HepG2 (cell line): ENCODE measurements around the gene GNAL. TPM values are rescaled to one million over a fixed set of nuclear protein-coding genes. Genes with fewer than 3 reads are reported as not detected.

Experiments
- ATAC-seq: fragments of 200-7000 bp; cut with Tn5 transposase; 3 replicates; pipeline ENCODE4 v1.9.1; 2020; ENCODE audit warnings: mild to moderate bottlenecking, moderate library complexity
- BruUV-seq: library from RNA; stranded (reverse); fragments of 400-500 nt; replicated peaks from 2 replicates; lab custom pipeline; 2021; lab: Mats Ljungman, UMichigan
- CTCF ChIA-PET: fragments of 300-600 bp; formaldehyde crosslinking; extraction: SDS; loops from one replicate; lab custom pipeline; 2021; ENCODE audit warnings: low total read pairs, inconsistent platforms, low intra/inter-chr PET ratio; lab: Yijun Ruan, JAX
- POLR2A ChIA-PET: fragments of 350-600 bp; sonication (Branson Sonifier 250); formaldehyde crosslinking; loops from one replicate; lab custom pipeline; 2020; ENCODE audit warnings: antibody characterized with exemption, inconsistent platforms; lab: Yijun Ruan, JAX
- DNase-seq: peaks from one replicate; pipeline ENCODE4 v3.0.0-alpha.2; 2015; ENCODE audit warnings: low spot score
- FAIRE-seq: peaks from 3 replicates; lab custom pipeline; 2011; peaks lifted over from hg19 to GRCh38; lab: Jason Lieb, UNC
- H2AFZ ChIP-seq: one replicate; pipeline ENCODE4 v1.6.1; 2011; ENCODE audit warnings: low read length, inconsistent platforms
- H3K27ac ChIP-seq: fragments of 300-600 bp; 3 replicates; pipeline ENCODE4 v1.8.0; 2011; ENCODE audit warnings: mixed run types, mild to moderate bottlenecking, mixed read lengths, low read length, inconsistent platforms; ENCODE audit not compliant: insufficient read depth; ENCODE audit errors: extremely low read length
- H3K27me3 ChIP-seq, 2 experiments: fragments of 200-600 bp in 1 of 2; 2 replicates in 1 of 2; 3 replicates in 1 of 2; pipeline versions ENCODE4 v1.6.0 to v1.8.0; 2011; ENCODE audit warnings: low read length in 2 of 2, mild to moderate bottlenecking in 2 of 2, moderate library complexity in 2 of 2, inconsistent platforms in 1 of 2; ENCODE audit not compliant: insufficient read depth in 2 of 2, control insufficient read depth in 1 of 2
- H3K36me3 ChIP-seq, 2 experiments: fragments of 200-600 bp in 1 of 2; replicated peaks in 1 of 2; 2 replicates in 1 of 2; 3 replicates in 1 of 2; pipeline versions ENCODE4 v1.5.1 to v1.8.0; 2011; ENCODE audit warnings: low read length in 2 of 2, inconsistent platforms in 1 of 2; ENCODE audit not compliant: insufficient read depth in 2 of 2, control insufficient read depth in 1 of 2
- H3K4me1 ChIP-seq: 2 replicates; pipeline ENCODE4 v1.5.1; 2012; ENCODE audit warnings: low read length, inconsistent platforms; ENCODE audit not compliant: insufficient read depth
- H3K4me2 ChIP-seq: 2 replicates; pipeline ENCODE4 v1.6.0; 2011; ENCODE audit warnings: low read depth, low read length, inconsistent platforms
- H3K4me3 ChIP-seq, 3 experiments: fragments of 200-600 bp in 1 of 3; sonication (generic), shearing (Covaris generic) in 1 of 3; replicated peaks in 1 of 3; 2 replicates each; pipeline ENCODE4 v1.5.1; 2011 to 2016; ENCODE audit warnings: low read length in 3 of 3, inconsistent platforms in 2 of 3, low read depth in 2 of 3, mild to moderate bottlenecking in 2 of 3, control low read depth in 1 of 3, mixed read lengths in 1 of 3; ENCODE audit not compliant: insufficient read depth in 1 of 3
- H3K79me2 ChIP-seq: one replicate; pipeline ENCODE4 v1.6.1; 2011; ENCODE audit warnings: low read length, inconsistent platforms; ENCODE audit not compliant: insufficient read depth
- H3K9ac ChIP-seq: 2 replicates; pipeline ENCODE4 v1.6.0; 2011; ENCODE audit warnings: mild to moderate bottlenecking, low read depth, low read length, inconsistent platforms; ENCODE audit not compliant: insufficient read depth
- H3K9me3 ChIP-seq: 2 replicates; pipeline ENCODE4 v1.5.1; 2012; ENCODE audit warnings: mild to moderate bottlenecking, low read length
- H4K20me1 ChIP-seq: 2 replicates; pipeline ENCODE4 v1.6.0; 2011; ENCODE audit warnings: inconsistent platforms, mild to moderate bottlenecking, low read length, moderate library complexity; ENCODE audit not compliant: insufficient read depth
- ELF1 ChIP-seq: sonication (generic); formaldehyde crosslinking; IDR thresholded peaks from 2 replicates; pipeline ENCODE4 v1.4.0; 2020; ENCODE audit warnings: missing genetic modification reagents
- ZBTB38 ChIP-seq: sonication (generic); formaldehyde crosslinking; IDR thresholded peaks from 2 replicates; pipeline ENCODE4 v1.5.1; 2020; ENCODE audit warnings: mild to moderate bottlenecking, missing genetic modification reagents
- ZFP36 ChIP-seq: fragments of 150-350 bp; IDR thresholded peaks from 2 replicates; pipeline ENCODE4 v1.6.1; 2018; ENCODE audit warnings: borderline replicate concordance, low read length, low read depth; ENCODE audit not compliant: partially characterized antibody
- ZFX ChIP-seq: sonication (generic); formaldehyde crosslinking; IDR thresholded peaks from 2 replicates; pipeline ENCODE4 v1.4.0; 2020; ENCODE audit warnings: mild to moderate bottlenecking, low read depth, missing genetic modification reagents, moderate library complexity
- ZNF879 ChIP-seq: sonication (generic); formaldehyde crosslinking; IDR thresholded peaks from 2 replicates; pipeline ENCODE4 v1.8.1; 2023; ENCODE audit warnings: missing genetic modification reagents
- WGBS: methylation state at CpG from one replicate; pipeline ENCODE4 v1.1.6; 2017; ENCODE audit warnings: low lambda C conversion rate; 5-methylcytosine and 5-hydroxymethylcytosine counted together
- in situ Hi-C: cut with HindIII; loops from 2 replicates; pipeline ENCODE4 v1.10.0; 2017; ENCODE audit warnings: low pct_unique_long_range_greater_than_20kb; ENCODE audit not compliant: extremely low pct_ligation_motif_present
- intact Hi-C: fragments of 100-400 bp; cut with micrococcal nuclease; formaldehyde crosslinking; loops from one replicate; pipeline ENCODE4 v1.10.0; 2022; ENCODE audit not compliant: unreplicated experiment
- polyA plus RNA-seq, 8 experiments: library from polyadenylated mRNA; depleted of rRNA in 3 of 8; stranded (reverse) in 7 of 8; unstranded in 1 of 8; fragments of >200 nt; fragmentation: Illumina TruSeq in 4 of 8; extraction: Trizol in 4 of 8; gene quantifications; 2 replicates each; pipeline versions ENCODE4 v1.2.1 to v1.2.3, GENCODE V29; 2011 to 2016; ENCODE audit warnings: low read depth in 4 of 8, missing spikeins in 1 of 8, mixed read lengths in 1 of 8; ENCODE audit not compliant: insufficient read depth in 1 of 8
- total RNA-seq, 5 experiments: library from RNA; depleted of rRNA; stranded (reverse); fragments of >200 nt; fragmentation: Illumina TruSeq; extraction: Trizol; gene quantifications; 2 replicates each; pipeline ENCODE4 v1.2.3, GENCODE V29; 2016; ENCODE audit warnings: low read depth in 1 of 5
- TF ChIP-seq, protein P1 (sequence below): sonication (generic); formaldehyde crosslinking; IDR thresholded peaks from 2 replicates; pipeline ENCODE4 v1.5.0; 2020; ENCODE audit warnings: mild to moderate bottlenecking, missing genetic modification reagents, borderline replicate concordance

Gene GNAL
- total and polyA plus RNA-seq, 2 of the 13 experiments (the other 11 are each of a cell fraction or from before 2014, with no cell fraction given), result 0.87 to 1.4 TPM

GRCh38 chr18:11750171-11750570 lies 61.1 kb downstream of the GNAL start:
- TF ChIP-seq ELF1 (CRISPR knock-in tag) (no peak), ZNF879 (no peak), ZFX (CRISPR knock-in tag) (no peak), ZBTB38 (CRISPR knock-in tag) (no peak), ZFP36 (no peak)
- TF ChIP-seq, protein P1, sequence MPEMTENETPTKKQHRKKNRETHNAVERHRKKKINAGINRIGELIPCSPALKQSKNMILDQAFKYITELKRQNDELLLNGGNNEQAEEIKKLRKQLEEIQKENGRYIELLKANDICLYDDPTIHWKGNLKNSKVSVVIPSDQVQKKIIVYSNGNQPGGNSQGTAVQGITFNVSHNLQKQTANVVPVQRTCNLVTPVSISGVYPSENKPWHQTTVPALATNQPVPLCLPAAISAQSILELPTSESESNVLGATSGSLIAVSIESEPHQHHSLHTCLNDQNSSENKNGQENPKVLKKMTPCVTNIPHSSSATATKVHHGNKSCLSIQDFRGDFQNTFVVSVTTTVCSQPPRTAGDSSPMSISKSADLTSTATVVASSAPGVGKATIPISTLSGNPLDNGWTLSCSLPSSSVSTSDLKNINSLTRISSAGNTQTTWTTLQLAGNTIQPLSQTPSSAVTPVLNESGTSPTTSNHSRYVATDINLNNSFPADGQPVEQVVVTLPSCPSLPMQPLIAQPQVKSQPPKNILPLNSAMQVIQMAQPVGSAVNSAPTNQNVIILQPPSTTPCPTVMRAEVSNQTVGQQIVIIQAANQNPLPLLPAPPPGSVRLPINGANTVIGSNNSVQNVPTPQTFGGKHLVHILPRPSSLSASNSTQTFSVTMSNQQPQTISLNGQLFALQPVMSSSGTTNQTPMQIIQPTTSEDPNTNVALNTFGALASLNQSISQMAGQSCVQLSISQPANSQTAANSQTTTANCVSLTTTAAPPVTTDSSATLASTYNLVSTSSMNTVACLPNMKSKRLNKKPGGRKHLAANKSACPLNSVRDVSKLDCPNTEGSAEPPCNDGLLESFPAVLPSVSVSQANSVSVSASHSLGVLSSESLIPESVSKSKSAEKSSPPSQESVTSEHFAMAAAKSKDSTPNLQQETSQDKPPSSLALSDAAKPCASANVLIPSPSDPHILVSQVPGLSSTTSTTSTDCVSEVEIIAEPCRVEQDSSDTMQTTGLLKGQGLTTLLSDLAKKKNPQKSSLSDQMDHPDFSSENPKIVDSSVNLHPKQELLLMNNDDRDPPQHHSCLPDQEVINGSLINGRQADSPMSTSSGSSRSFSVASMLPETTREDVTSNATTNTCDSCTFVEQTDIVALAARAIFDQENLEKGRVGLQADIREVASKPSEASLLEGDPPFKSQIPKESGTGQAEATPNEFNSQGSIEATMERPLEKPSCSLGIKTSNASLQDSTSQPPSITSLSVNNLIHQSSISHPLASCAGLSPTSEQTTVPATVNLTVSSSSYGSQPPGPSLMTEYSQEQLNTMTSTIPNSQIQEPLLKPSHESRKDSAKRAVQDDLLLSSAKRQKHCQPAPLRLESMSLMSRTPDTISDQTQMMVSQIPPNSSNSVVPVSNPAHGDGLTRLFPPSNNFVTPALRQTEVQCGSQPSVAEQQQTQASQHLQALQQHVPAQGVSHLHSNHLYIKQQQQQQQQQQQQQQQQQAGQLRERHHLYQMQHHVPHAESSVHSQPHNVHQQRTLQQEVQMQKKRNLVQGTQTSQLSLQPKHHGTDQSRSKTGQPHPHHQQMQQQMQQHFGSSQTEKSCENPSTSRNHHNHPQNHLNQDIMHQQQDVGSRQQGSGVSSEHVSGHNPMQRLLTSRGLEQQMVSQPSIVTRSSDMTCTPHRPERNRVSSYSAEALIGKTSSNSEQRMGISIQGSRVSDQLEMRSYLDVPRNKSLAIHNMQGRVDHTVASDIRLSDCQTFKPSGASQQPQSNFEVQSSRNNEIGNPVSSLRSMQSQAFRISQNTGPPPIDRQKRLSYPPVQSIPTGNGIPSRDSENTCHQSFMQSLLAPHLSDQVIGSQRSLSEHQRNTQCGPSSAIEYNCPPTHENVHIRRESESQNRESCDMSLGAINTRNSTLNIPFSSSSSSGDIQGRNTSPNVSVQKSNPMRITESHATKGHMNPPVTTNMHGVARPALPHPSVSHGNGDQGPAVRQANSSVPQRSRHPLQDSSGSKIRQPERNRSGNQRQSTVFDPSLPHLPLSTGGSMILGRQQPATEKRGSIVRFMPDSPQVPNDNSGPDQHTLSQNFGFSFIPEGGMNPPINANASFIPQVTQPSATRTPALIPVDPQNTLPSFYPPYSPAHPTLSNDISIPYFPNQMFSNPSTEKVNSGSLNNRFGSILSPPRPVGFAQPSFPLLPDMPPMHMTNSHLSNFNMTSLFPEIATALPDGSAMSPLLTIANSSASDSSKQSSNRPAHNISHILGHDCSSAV, result no peak
- 56% methylated on average over 16 of the region's 16 CpGs for WGBS
- CTCF ChIA-PET, result no interaction called here
- DNase-seq (no peak), FAIRE-seq (no peak), ATAC-seq (no peak; the same call in 2 of the 3 replicates)
- no TSS peak for BruUV-seq
- no peaks in the 10 kb centered on the region for H3K4me1 ChIP-seq
- H3K36me3 ChIP-seq, result no peaks in the 10 kb centered on the region
- H3K9me3 ChIP-seq, result no peaks in the 10 kb centered on the region
- H3K79me2 ChIP-seq, result no peaks in the 10 kb centered on the region
- H3K27me3 ChIP-seq, result peaks cover 2 to 16% of the 10 kb centered on the region in 2 experiments; a peak in 2 of 5 replicates
- H4K20me1 ChIP-seq, result no peaks in the 10 kb centered on the region
- no peak overlapping the region for H3K4me3 ChIP-seq
- POLR2A ChIA-PET, result no interaction called here
- no peak overlapping the region for H3K27ac ChIP-seq
- no peak overlapping the region for H2AFZ ChIP-seq
- no peak overlapping the region for H3K9ac ChIP-seq
- in situ Hi-C loops (no loop called here), intact Hi-C loops (no loop called here)
- no peak overlapping the region for H3K4me2 ChIP-seq
